Erythroblast (primary cell): ENCODE data around the gene NPHP4.

Source experiments
- GATA1 ChIP-seq: IDR thresholded peaks from 2 replicates; pipeline ENCODE4 v1.6.1; 2011; ENCODE audit warnings: low read depth, mild to moderate bottlenecking, control low read depth, low read length, moderate library complexity
- POLR2A ChIP-seq: IDR thresholded peaks from 2 replicates; pipeline ENCODE4 v1.6.1; 2011; ENCODE audit warnings: mild to moderate bottlenecking, low read length

DNA sequence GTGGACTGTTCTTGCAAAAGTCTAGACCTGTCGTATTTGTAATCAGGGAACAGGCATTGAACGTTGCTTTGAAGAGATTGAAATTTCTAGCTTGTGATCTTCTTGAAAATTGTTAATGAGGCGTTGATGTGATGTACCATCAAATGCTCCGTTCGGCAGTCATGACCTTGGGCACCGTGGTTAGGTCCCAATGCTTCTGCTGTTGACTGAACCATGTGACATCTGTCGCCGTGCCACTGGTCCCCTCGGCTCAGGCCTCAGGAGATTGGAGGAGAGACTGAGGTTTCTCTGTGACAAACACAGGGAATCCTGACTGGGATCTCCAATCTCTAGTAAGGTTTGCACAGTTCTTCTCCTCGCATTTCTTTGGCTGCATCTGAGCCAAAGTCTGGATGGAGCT, 35.4 kb upstream of the NPHP4 start:
- TF ChIP-seq POLR2A (no peak), GATA1 (no peak)
